Aorta (tissue), 5 donors: ENCODE data around the gene SCAF8. TPM values are rescaled to one million over a fixed set of nuclear protein-coding genes. Genes with fewer than 3 reads are reported as not detected.

Experiments used
- ATAC-seq: fragments of 200-7000 bp; cut with Tn5 transposase; one replicate; pipeline ENCODE4 v1.9.1; 2022; ENCODE audit warnings: moderate library complexity; ENCODE audit not compliant: low FRiP score
- DNase-seq, 2 donors: peaks; one replicate each; pipeline ENCODE4 v3.0.0-alpha.2; 2020
- H3K27ac ChIP-seq, 2 donors: one replicate each; pipeline ENCODE4 v1.5.1; 2013; ENCODE audit warnings: low read length in 2 of 2, mild to moderate bottlenecking in 2 of 2, moderate library complexity in 2 of 2, control low read depth in 1 of 2, inconsistent platforms in 1 of 2, low read depth in 1 of 2
- H3K27me3 ChIP-seq, 2 donors: one replicate each; pipeline ENCODE4 v1.6.1; 2013; ENCODE audit warnings: control low read depth in 1 of 2, low read length in 1 of 2, mild to moderate bottlenecking in 1 of 2, moderate library complexity in 1 of 2; ENCODE audit not compliant: insufficient read depth in 2 of 2, control insufficient read depth in 1 of 2
- H3K36me3 ChIP-seq, 2 donors: one replicate each; pipeline ENCODE4 v1.6.1; 2013; ENCODE audit warnings: control low read depth in 1 of 2, low read length in 1 of 2, mild to moderate bottlenecking in 1 of 2; ENCODE audit not compliant: insufficient read depth in 2 of 2, control insufficient read depth in 1 of 2
- H3K4me1 ChIP-seq, 2 donors: one replicate each; pipeline ENCODE4 v1.6.1; 2013; ENCODE audit warnings: low read length in 2 of 2, control low read depth in 1 of 2, mild to moderate bottlenecking in 1 of 2, moderate library complexity in 1 of 2; ENCODE audit not compliant: insufficient read depth in 2 of 2, control insufficient read depth in 1 of 2
- H3K4me3 ChIP-seq, 2 donors: one replicate each; pipeline ENCODE4 v1.5.1; 2013; ENCODE audit warnings: low read length in 2 of 2, control low read depth in 1 of 2, mild to moderate bottlenecking in 1 of 2
- H3K9me3 ChIP-seq: one replicate; pipeline ENCODE4 v1.6.1; 2013; ENCODE audit warnings: mild to moderate bottlenecking, low read length; ENCODE audit not compliant: control insufficient read depth
- WGBS, 2 donors: extraction: QIAGEN DNeasy Blood & Tissue Kit; methylation state at CpG; one replicate each; pipeline ENCODE4 v1.1.7; 2013; 5-methylcytosine and 5-hydroxymethylcytosine counted together
- intact Hi-C, 2 donors: fragments of 100-400 bp; cut with DNase I; formaldehyde crosslinking; loops; one replicate each; pipeline versions ENCODE4 v1.14.2 to v1.15.0; 2022
- polyA plus RNA-seq, 2 donors: library from polyadenylated mRNA; stranded (reverse); fragments of 200-250 nt; gene quantifications; one replicate each; pipeline ENCODE4 v1.2.3, GENCODE V29; 2013
- total RNA-seq, 2 donors: library from RNA; stranded (reverse); fragmentation: NEBNext Ultra II Directional; extraction: Animal tissue kit (Norgen Biotek cat#: 25700); gene quantifications; one replicate each; pipeline ENCODE4 v1.2.1, GENCODE V29; 2021
- donor health status: healthy with polysubstance abuse.
- donor health status: Bipolar disorder and iron deficiency.
- donor health status: DM: no; HTN: no; CAD: no.
- donor health status: DM: no; HTN: no; CAD: no.
- donor health status: DM: yes; HTN: yes; CAD: no.

Gene SCAF8
- total and polyA plus RNA-seq, 4 donors: 10.5 to 52.3 (median 29.8) TPM

- WGBS, 2 donors: 92 to 93% methylated on average over 24 of the region's 24 CpGs
- no peaks in the 10 kb centered on the region for H3K4me1 ChIP-seq
- ATAC-seq (no peak), DNase-seq (no peak)
- intact Hi-C loops: loop anchor here (5.0 kb wide), 2 partner anchors 54 to 76 kb away; no protein-coding TSS in a partner anchor
- H3K9me3 ChIP-seq: no peaks in the 10 kb centered on the region
- no peaks in the 10 kb centered on the region for H3K27me3 ChIP-seq
- no peak overlapping the region for H3K27ac ChIP-seq
- H3K4me3 ChIP-seq: no peak overlapping the region
- H3K36me3 ChIP-seq: no peaks in the 10 kb centered on the region
Measured at GRCh38 chr6:154731296-154732218, 1.7 kb upstream of the SCAF8 start.

- DNase-seq (peak; percentile 60 to 78), ATAC-seq (no peak)
- H3K27ac ChIP-seq: peak overlapping the region in 1 of 2 donors; percentile 46
- H3K4me3 ChIP-seq: peak overlapping the region; percentile 63 to 64
- WGBS, 2 donors: 6% methylated on average over 26 of the region's 26 CpGs
- H3K36me3 ChIP-seq: no peaks in the 10 kb centered on the region
- intact Hi-C loops: loop anchor here (5.0 kb wide), 2 partner anchors 55 to 75 kb away; no protein-coding TSS in a partner anchor
- no peaks in the 10 kb centered on the region for H3K27me3 ChIP-seq
- H3K9me3 ChIP-seq: no peaks in the 10 kb centered on the region
- H3K4me1 ChIP-seq: no peaks in the 10 kb centered on the region
Measured at GRCh38 chr6:154732538-154733182, 556 bp upstream of the SCAF8 start.

DNA sequence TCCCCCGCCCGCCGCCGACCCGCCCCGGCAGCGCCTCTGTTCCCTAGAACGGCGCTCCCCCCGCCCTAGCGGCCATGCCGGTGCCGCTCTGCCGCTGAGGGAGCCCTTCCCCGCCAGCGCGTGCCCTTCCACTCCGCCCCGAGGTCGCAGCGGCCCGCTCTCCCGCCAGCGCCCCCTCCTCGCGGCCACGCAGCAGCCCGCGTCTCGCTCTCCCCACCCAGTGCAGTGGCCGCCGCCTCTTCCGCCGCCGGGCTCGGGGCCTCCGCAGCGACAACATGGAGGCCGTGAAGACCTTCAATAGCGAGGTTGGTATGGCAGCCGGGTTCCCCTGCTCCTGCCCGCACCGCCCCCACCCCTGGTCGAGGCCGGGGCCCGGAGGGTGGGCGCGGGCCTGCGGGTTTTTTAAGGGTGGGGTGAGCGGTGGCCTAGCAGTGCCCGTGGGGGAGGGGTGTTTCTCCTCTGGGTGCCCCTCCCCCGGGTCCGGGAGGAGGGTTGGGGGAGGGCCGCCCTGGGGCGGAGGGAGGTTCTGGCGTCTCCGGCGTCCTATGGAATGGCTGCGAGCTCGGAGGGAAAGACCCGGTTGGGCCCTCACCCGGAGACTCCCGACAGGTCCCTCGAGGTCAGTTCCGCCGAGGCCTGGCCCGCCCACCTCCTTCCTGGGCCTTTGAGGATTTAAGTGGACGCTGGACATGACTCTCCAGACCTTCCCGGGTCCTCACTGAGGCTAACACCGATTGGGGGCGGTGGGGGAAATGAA is 588 bp downstream of the SCAF8 start:
- intact Hi-C loops: loop anchor here (2.0 to 5.0 kb wide), 3 partner anchors 57 to 73 kb away; no protein-coding TSS in a partner anchor
- ATAC-seq: peak; percentile 97
- WGBS, 2 donors: 0 to 1% methylated on average over 53 to 71 of the region's 71 CpGs
- Histone ChIP-seq H3K27ac (peak overlapping the region; percentile 75 to 84), H3K36me3 (no peaks in the 10 kb centered on the region), H3K27me3 (no peaks in the 10 kb centered on the region), H3K4me1 (peaks cover 0 to 2% of the 10 kb centered on the region in 2 donors), H3K4me3 (peak overlapping the region; percentile 87 to 94), H3K9me3 (no peaks in the 10 kb centered on the region)
- peak; percentile 98 for DNase-seq

DNA sequence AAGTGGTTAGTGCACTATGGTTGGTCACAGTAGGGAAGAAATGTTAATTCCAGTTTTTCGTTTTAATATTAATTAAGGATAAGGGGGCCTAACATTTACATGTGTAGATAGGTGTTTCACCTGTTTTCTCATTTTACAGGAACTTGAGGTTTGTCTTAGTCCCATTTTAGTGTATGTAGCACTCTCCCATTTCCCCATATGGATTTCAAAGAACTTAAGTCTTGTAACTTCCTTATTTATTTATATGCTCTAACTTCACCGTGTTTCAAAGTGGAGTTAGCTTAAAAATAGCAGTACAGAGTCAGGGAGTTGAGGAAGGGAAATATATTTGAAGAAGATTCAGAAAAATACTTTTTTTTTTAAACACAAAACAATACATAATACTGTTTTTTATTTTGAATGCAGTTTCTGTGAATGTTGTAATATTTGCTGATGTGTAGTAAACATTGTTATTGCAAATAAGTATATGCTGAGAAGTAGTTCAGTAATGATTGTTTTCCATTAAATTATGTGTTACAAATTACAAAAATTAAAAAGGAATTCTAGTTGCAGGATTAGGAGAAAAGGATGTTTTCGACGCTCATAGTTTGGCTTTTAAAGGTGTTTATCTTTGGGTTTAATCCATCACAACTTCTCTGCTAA is 3.5 kb downstream of the SCAF8 start:
- no peaks in the 10 kb centered on the region for H3K36me3 ChIP-seq
- no peaks in the 10 kb centered on the region for H3K9me3 ChIP-seq
- no peaks in the 10 kb centered on the region for H3K27me3 ChIP-seq
- peaks cover 0 to 4% of the 10 kb centered on the region in 2 donors for H3K4me1 ChIP-seq
- no peak overlapping the region for H3K27ac ChIP-seq
- ATAC-seq (no peak), DNase-seq (no peak)
- WGBS, 2 donors: 50 to 54% methylated on average over 4 of the region's 4 CpGs
- H3K4me3 ChIP-seq: no peak overlapping the region
- intact Hi-C loops: no loop called here

- ATAC-seq: no peak
- intact Hi-C loops: no loop called here
- no peaks in the 10 kb centered on the region for H3K9me3 ChIP-seq
- DNase-seq: no peak
- no peaks in the 10 kb centered on the region for H3K36me3 ChIP-seq
- H3K27ac ChIP-seq: no peak overlapping the region
- no peak overlapping the region for H3K4me3 ChIP-seq
- WGBS, 2 donors: 76 to 82% methylated on average over 9 of the region's 9 CpGs
- peaks cover 0 to 4% of the 10 kb centered on the region in 2 donors for H3K4me1 ChIP-seq
- H3K27me3 ChIP-seq: no peaks in the 10 kb centered on the region
Measured at GRCh38 chr6:154737424-154737823, 4.2 kb downstream of the SCAF8 start.

- Histone ChIP-seq H3K27ac (no peak overlapping the region), H3K4me3 (no peak overlapping the region), H3K36me3 (no peaks in the 10 kb centered on the region), H3K9me3 (no peaks in the 10 kb centered on the region), H3K27me3 (no peaks in the 10 kb centered on the region), H3K4me1 (peaks cover 0 to 4% of the 10 kb centered on the region in 2 donors)
- ATAC-seq (no peak), DNase-seq (no peak)
- WGBS, 2 donors: 43 to 53% methylated on average over 3 of the region's 3 CpGs
- intact Hi-C loops: no loop called here
Measured at GRCh38 chr6:154738551-154738961, 5.3 kb downstream of the SCAF8 start.

DNA sequence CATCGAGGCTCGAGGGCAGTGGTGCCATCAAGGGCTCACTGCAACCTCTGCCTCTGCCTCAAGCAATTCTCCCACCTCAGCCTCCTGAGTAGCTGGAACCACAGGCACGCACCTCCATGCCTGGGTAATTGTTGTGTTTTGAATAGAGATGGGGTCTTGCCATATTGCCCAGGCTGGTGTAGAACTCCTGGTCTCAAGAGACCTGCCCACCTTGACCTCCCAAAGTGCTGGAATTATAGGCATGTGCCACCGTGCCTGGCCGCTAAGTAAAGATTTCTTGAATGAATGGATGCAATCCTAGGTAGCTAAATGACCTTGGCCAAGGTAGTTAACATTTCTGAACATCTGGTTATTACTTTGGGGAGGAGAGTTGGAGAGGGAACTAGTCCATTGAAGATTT is 7.4 kb downstream of the SCAF8 start:
- WGBS, 2 donors: 80 to 82% methylated on average over 5 of the region's 5 CpGs
- H3K4me1 ChIP-seq: peaks cover 0 to 4% of the 10 kb centered on the region in 2 donors

DNA sequence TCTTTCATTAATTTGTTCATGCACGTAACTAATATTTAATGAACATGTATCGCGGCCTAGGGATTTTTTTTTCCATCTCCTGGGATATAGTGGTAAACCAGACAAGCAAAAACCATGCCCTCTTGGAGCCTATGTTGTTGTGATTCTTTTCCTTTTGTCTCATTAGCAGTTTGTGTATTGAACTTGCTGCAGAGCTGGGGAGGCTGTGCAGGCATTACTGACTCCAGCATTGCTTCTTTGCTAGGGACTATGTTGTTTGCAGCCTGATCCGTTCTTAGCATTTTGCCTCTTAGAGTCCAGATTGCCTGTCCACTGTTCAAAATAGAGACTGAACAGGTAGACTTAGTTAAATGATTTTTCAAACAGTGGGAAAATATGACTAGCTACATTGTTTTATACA is 9.7 kb downstream of the SCAF8 start:
- Histone ChIP-seq H3K4me1 (peaks cover 0 to 4% of the 10 kb centered on the region in 2 donors), H3K36me3 (no peaks in the 10 kb centered on the region), H3K27me3 (no peaks in the 10 kb centered on the region), H3K9me3 (no peaks in the 10 kb centered on the region), H3K27ac (no peak overlapping the region), H3K4me3 (no peak overlapping the region)
- 62 to 66% methylated on average over 4 of the region's 4 CpGs for WGBS, 2 donors
- ATAC-seq (no peak), DNase-seq (no peak)
- intact Hi-C loops: no loop called here

More for the DNA sequence above, 7.4 kb downstream of the SCAF8 start:
- Histone ChIP-seq H3K9me3 (no peaks in the 10 kb centered on the region), H3K36me3 (no peaks in the 10 kb centered on the region), H3K27ac (no peak overlapping the region), H3K27me3 (no peaks in the 10 kb centered on the region), H3K4me3 (no peak overlapping the region)
- DNase-seq (no peak), ATAC-seq (no peak)
- intact Hi-C loops: no loop called here
